IPS-20b (cell line): ENCODE measurements around the gene CRYBG1.

ENCODE experiments used
- H3K27ac ChIP-seq: one replicate; pipeline ENCODE4 v1.5.1; 2013; ENCODE audit warnings: low read length
- H3K27me3 ChIP-seq: 2 replicates; pipeline ENCODE4 v1.6.1; 2013; ENCODE audit warnings: mild to moderate bottlenecking, low read length, inconsistent platforms; ENCODE audit not compliant: insufficient read depth
- H3K36me3 ChIP-seq: 2 replicates; pipeline ENCODE4 v1.6.1; 2013; ENCODE audit warnings: low read depth, mild to moderate bottlenecking, inconsistent platforms, low read length, moderate library complexity; ENCODE audit not compliant: insufficient read depth
- H3K4me1 ChIP-seq: 2 replicates; pipeline ENCODE4 v1.6.1; 2013; ENCODE audit warnings: mild to moderate bottlenecking, control low read depth, inconsistent platforms, low read length, moderate library complexity; ENCODE audit not compliant: insufficient read depth
- H3K4me3 ChIP-seq: 2 replicates; pipeline ENCODE4 v1.5.1; 2013; ENCODE audit warnings: mild to moderate bottlenecking, low read length, inconsistent platforms
- H3K9ac ChIP-seq: 2 replicates; pipeline ENCODE4 v1.6.1; 2013; ENCODE audit warnings: low read depth, mild to moderate bottlenecking, inconsistent platforms, low read length, moderate library complexity
- H3K9me3 ChIP-seq: 2 replicates; pipeline ENCODE4 v1.6.1; 2013; ENCODE audit warnings: mild to moderate bottlenecking, low read depth, low read length, inconsistent platforms; ENCODE audit not compliant: insufficient read depth

The CRYBG1 gene

GRCh38 chr6:106347219-106347618 is 13.3 kb upstream of the CRYBG1 start:
- no peaks in the 10 kb centered on the region for H3K4me1 ChIP-seq
- H3K27me3 ChIP-seq, result no peaks in the 10 kb centered on the region
- no peaks in the 10 kb centered on the region for H3K9me3 ChIP-seq
- H3K4me3 ChIP-seq, result no peak overlapping the region
- H3K27ac ChIP-seq, result no peak overlapping the region
- no peaks in the 10 kb centered on the region for H3K36me3 ChIP-seq
- H3K9ac ChIP-seq, result no peak overlapping the region

GRCh38 chr6:106356378-106356777 is 4.1 kb upstream of the CRYBG1 start:
- H3K27me3 ChIP-seq, result peaks cover 19% of the 10 kb centered on the region
- H3K27ac ChIP-seq, result no peak overlapping the region
- no peak overlapping the region for H3K4me3 ChIP-seq
- no peak overlapping the region for H3K9ac ChIP-seq
- H3K36me3 ChIP-seq, result no peaks in the 10 kb centered on the region
- H3K4me1 ChIP-seq, result no peaks in the 10 kb centered on the region
- no peaks in the 10 kb centered on the region for H3K9me3 ChIP-seq

GRCh38 chr6:106359959-106360409 is 533 bp upstream of the CRYBG1 start:
- peaks cover 24% of the 10 kb centered on the region for H3K27me3 ChIP-seq
- no peaks in the 10 kb centered on the region for H3K4me1 ChIP-seq
- H3K9me3 ChIP-seq, result no peaks in the 10 kb centered on the region
- peak overlapping the region; percentile 33; the same call in 1 of the 2 replicates for H3K9ac ChIP-seq
- peak overlapping the region; percentile 71; the same call in 1 of the 2 replicates for H3K4me3 ChIP-seq
- no peak overlapping the region for H3K27ac ChIP-seq
- no peaks in the 10 kb centered on the region for H3K36me3 ChIP-seq

GRCh38 chr6:106360989-106361430 is 493 bp downstream of the CRYBG1 start:
- H3K36me3 ChIP-seq, result no peaks in the 10 kb centered on the region

GRCh38 chr6:106363401-106364138 is 3.1 kb downstream of the CRYBG1 start:
- peaks cover 24% of the 10 kb centered on the region for H3K27me3 ChIP-seq
- no peaks in the 10 kb centered on the region for H3K36me3 ChIP-seq
- H3K4me3 ChIP-seq, result no peak overlapping the region
- H3K4me1 ChIP-seq, result no peaks in the 10 kb centered on the region
- H3K9me3 ChIP-seq, result no peaks in the 10 kb centered on the region
- no peak overlapping the region for H3K27ac ChIP-seq
- H3K9ac ChIP-seq, result no peak overlapping the region

More at GRCh38 chr6:106360989-106361430, 493 bp downstream of the CRYBG1 start:
- H3K4me1 ChIP-seq, result no peaks in the 10 kb centered on the region
- no peaks in the 10 kb centered on the region for H3K9me3 ChIP-seq
- peak overlapping the region; percentile 71 for H3K4me3 ChIP-seq
- H3K9ac ChIP-seq, result peak overlapping the region; percentile 47; the same call in 1 of the 2 replicates
- H3K27me3 ChIP-seq, result peaks cover 24% of the 10 kb centered on the region
- H3K27ac ChIP-seq, result no peak overlapping the region

- Histone ChIP-seq H3K27ac (no peak overlapping the region), H3K4me1 (peaks cover 8% of the 10 kb centered on the region), H3K27me3 (no peaks in the 10 kb centered on the region), H3K9ac (no peak overlapping the region), H3K4me3 (no peak overlapping the region), H3K36me3 (no peaks in the 10 kb centered on the region), H3K9me3 (no peaks in the 10 kb centered on the region)
Observed at GRCh38 chr6:106369739-106370138, 9.2 kb downstream of the CRYBG1 start.

- Histone ChIP-seq H3K27me3 (no peaks in the 10 kb centered on the region), H3K4me3 (no peak overlapping the region), H3K9ac (no peak overlapping the region), H3K27ac (no peak overlapping the region), H3K36me3 (no peaks in the 10 kb centered on the region), H3K9me3 (no peaks in the 10 kb centered on the region), H3K4me1 (peaks cover 8% of the 10 kb centered on the region)
Observed at GRCh38 chr6:106370639-106371038, 10.1 kb downstream of the CRYBG1 start.

- Histone ChIP-seq H3K4me3 (no peak overlapping the region), H3K27me3 (no peaks in the 10 kb centered on the region), H3K27ac (no peak overlapping the region), H3K4me1 (peaks cover 8% of the 10 kb centered on the region), H3K9ac (no peak overlapping the region), H3K9me3 (no peaks in the 10 kb centered on the region), H3K36me3 (no peaks in the 10 kb centered on the region)
Observed at GRCh38 chr6:106372838-106373501, 12.5 kb downstream of the CRYBG1 start.

GRCh38 chr6:106373502-106374239 is 13.2 kb downstream of the CRYBG1 start:
- Histone ChIP-seq H3K4me3 (no peak overlapping the region), H3K27me3 (no peaks in the 10 kb centered on the region), H3K4me1 (peaks cover 8% of the 10 kb centered on the region), H3K27ac (no peak overlapping the region), H3K9ac (no peak overlapping the region), H3K9me3 (no peaks in the 10 kb centered on the region), H3K36me3 (no peaks in the 10 kb centered on the region)

GRCh38 chr6:106377061-106377540 is 16.6 kb downstream of the CRYBG1 start:
- H3K27ac ChIP-seq, result no peak overlapping the region
- no peaks in the 10 kb centered on the region for H3K36me3 ChIP-seq
- H3K27me3 ChIP-seq, result no peaks in the 10 kb centered on the region
- no peak overlapping the region for H3K4me3 ChIP-seq
- H3K9me3 ChIP-seq, result no peaks in the 10 kb centered on the region
- H3K4me1 ChIP-seq, result no peaks in the 10 kb centered on the region
- H3K9ac ChIP-seq, result no peak overlapping the region

- Histone ChIP-seq H3K9ac (no peak overlapping the region), H3K9me3 (no peaks in the 10 kb centered on the region), H3K4me1 (no peaks in the 10 kb centered on the region), H3K36me3 (no peaks in the 10 kb centered on the region), H3K4me3 (no peak overlapping the region), H3K27me3 (no peaks in the 10 kb centered on the region), H3K27ac (no peak overlapping the region)
Observed at GRCh38 chr6:106379951-106380350, 19.4 kb downstream of the CRYBG1 start.
